RPMI8226 (cell line): ENCODE results near the gene PDE4A.

Experiments
- DNase-seq: peaks from one replicate; pipeline ENCODE4 v3.0.0-alpha.2; 2015

PDE4A gene

DNA sequence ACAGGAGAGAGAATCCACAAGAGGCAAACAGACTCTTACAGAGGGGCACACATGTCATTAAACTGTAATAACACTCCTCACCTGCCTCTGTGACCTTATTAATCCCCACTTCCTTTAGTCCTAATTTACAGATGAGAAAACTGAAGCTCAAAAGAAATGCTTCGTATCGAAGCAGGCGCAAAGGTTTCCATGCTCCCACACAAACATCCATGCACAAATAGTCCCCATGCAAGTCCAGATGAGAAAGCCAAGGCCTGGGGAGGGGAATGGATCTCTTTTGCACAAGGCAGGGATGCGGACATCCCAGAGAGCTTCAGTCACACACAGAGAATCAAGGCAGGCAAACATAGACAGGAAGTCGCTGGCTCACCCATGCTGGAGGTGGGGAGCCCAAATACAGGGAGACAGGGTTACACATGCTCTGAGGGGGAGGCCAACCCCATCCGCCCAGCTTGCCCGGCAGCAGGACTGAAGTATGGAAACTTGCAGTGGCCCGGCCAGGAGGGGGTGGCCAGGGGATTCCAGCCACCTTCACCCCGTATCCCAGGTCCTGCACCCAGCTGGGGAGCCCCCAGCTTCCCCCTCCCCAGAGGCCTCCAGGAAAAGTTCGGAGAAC is 96.4 kb downstream of the PDE4A start:
- no peak for DNase-seq

DNA sequence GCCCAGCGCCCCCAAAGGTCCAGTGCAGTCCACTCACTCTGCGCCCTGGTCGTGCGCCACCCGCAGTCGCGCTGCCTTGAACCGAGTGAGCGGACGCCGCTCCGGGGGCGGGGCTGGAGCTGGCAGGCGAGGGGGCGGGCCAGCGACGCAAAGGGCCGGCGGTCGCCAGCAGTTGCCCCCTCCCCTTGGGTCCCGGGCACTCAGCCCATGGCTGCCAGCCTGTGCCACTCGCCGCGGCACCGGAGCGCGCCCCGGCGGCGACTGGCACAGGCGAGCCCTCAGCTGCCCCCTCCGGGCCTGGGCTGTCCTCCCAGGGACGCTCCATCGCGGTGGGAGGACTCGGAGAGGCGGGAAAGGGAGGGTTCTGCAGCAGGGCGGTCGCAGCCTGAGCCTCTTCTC is 97.0 kb downstream of the PDE4A start, which contains the start of gene S1PR5:
TSS of gene S1PR5 (minus strand) at position 87 of the 399 bp plus-strand sequence. CDS start 2,436 bp downstream, outside the sequence.
- peak; percentile 32 for DNase-seq

DNA sequence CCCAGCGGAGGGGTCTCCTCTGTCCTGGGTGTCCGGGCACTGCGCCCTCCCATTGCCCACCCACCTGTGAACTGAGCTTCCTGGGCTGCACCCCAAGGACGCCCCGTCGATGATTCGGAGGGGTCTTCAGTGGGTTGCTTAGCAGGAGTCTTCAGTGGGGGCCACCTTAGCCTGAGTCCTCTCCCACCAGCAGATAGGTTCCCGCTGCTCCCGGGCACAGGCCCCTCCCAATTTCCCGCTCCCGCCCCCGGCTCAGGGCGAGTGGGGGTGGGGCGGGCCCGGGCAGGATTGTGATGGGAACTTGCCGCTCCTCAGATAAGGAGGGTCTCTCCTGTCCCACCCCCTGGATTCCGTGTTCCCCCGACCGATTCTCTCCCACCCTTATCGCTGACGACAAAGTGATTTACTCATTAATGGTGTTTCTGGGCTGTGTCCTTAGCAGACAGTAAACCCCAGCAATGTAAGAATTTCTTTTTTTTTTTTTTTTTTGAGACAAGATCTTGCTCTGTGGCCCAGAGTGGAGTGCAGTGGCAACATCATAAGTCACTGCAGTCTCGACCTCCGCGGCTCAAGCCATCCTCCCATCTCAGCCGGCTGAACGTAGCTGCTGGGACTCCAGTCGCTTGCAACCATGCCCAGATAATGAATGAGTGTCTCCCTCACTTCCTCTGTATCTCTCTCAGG is 97.6 kb downstream of the PDE4A start:
- no peak for DNase-seq

DNA sequence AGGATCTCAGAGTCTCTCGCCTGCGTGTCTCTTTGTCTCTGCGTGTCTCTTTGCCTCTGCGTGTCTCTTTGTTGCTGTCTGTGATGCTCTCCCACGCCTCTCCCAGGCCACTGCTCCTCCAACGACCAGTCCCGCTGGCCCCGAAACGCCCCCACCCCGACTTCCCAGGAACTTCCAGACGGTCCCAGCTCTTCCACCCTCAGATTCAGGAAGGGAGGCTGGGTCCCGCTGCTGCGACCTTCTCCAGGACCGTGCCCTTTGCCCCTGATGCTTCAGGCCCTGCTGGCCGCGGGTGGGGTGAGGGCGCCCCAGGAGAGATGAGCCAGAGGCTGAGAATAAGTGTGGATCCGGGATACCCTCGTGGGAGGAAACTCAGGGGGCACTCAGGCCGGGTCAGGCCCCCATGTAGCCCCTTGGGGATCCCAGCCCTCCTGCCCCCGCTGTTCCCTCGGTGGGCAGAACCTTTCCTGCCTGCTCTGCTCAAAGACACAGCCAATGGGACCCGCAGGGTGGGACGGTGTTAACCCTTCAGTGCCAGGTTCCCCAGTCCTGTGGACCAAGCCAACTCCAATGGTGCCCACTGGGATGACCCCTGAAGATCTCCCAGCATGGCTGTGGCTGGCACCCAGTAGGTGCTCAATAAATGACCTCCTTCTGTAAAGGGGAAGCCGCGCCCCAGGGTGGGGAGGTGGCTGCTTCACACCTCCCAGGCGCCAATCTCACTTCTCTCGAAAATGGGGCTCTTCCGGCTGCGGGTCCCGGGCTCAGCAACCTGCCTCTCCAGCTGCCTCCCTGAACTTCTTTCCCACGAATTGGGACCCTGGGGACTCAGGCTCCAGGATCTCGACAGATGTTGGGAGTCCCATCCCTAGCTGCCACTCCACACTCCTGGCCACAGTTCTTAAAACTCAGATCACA is 98.4 kb downstream of the PDE4A start:
- DNase-seq = no peak
